Naive thymus-derived CD4-positive, alpha-beta T cell (primary cell): ENCODE measurements around the gene BAHD1. TPM values are rescaled to one million over a fixed set of nuclear protein-coding genes. Genes with fewer than 3 reads are reported as not detected.

Source experiments
- ATAC-seq: fragments of 150-1000 bp; cut with Tn5 transposase; 2 replicates; pipeline ENCODE4 v1.10.0; 2021; ENCODE audit warnings: mild to moderate bottlenecking, moderate library complexity
- CTCF ChIA-PET: fragments of 350-600 bp; sonication (Branson Sonifier 250); formaldehyde crosslinking; loops from one replicate; lab custom pipeline; 2021; ENCODE audit warnings: antibody characterized with exemption; lab: Charles Lee
- POLR2A ChIA-PET: fragments of 350-600 bp; sonication (Branson Sonifier 250); formaldehyde crosslinking; loops from one replicate; lab custom pipeline; 2021; ENCODE audit warnings: antibody characterized with exemption, inconsistent platforms; lab: Charles Lee
- DNase-seq, 9 donors: peaks; one replicate each; pipeline versions ENCODE4 v3.0.0 to v3.0.0-alpha.2; 2020 to 2022; ENCODE audit warnings: mixed read lengths in 1 of 9
- H3K27ac ChIP-seq: one replicate; pipeline ENCODE4 v1.7.0; 2013; ENCODE audit warnings: mild to moderate bottlenecking, low read depth, low read length, moderate library complexity
- H3K27me3 ChIP-seq, 2 donors: one replicate each; pipeline ENCODE4 v1.7.0; 2013; ENCODE audit warnings: low read length in 2 of 2, mild to moderate bottlenecking in 2 of 2, moderate library complexity in 2 of 2; ENCODE audit not compliant: control insufficient read depth in 2 of 2, insufficient read depth in 2 of 2
- H3K36me3 ChIP-seq, 3 experiments: 1 replicate in 2 of 3; 2 replicates in 1 of 3; pipeline ENCODE4 v1.7.0; 2013; ENCODE audit warnings: low read length in 3 of 3, mild to moderate bottlenecking in 3 of 3, moderate library complexity in 1 of 3; ENCODE audit not compliant: insufficient read depth in 3 of 3, control insufficient read depth in 2 of 3
- H3K4me1 ChIP-seq, 2 donors: one replicate each; pipeline ENCODE4 v1.7.0; 2013; ENCODE audit warnings: low read length in 2 of 2, mild to moderate bottlenecking in 2 of 2, moderate library complexity in 1 of 2; ENCODE audit not compliant: control insufficient read depth in 2 of 2, insufficient read depth in 2 of 2
- H3K4me3 ChIP-seq: 2 replicates; pipeline ENCODE4 v1.7.0; 2013; ENCODE audit warnings: mild to moderate bottlenecking, low read length
- H3K9me3 ChIP-seq, 3 experiments: 1 replicate in 2 of 3; 2 replicates in 1 of 3; pipeline ENCODE4 v1.7.0; 2013; ENCODE audit warnings: low read length in 3 of 3; ENCODE audit not compliant: control insufficient read depth in 2 of 3
- H3K27ac Mint-ChIP-seq, 9 donors: one replicate each; pipeline ENCODE4 v1.8.0; 2020 to 2022; ENCODE audit warnings: mixed read lengths in 9 of 9, mild to moderate bottlenecking in 8 of 9, moderate library complexity in 5 of 9, inconsistent platforms in 2 of 9
- H3K27me3 Mint-ChIP-seq, 5 donors: one replicate each; pipeline ENCODE4 v1.8.0; 2021 to 2022; ENCODE audit warnings: mixed read lengths in 5 of 5, mild to moderate bottlenecking in 1 of 5
- H3K36me3 Mint-ChIP-seq, 5 donors: one replicate each; pipeline ENCODE4 v1.8.0; 2020 to 2022; ENCODE audit warnings: mixed read lengths in 5 of 5, mild to moderate bottlenecking in 3 of 5, inconsistent platforms in 1 of 5
- H3K4me1 Mint-ChIP-seq, 7 donors: one replicate each; pipeline ENCODE4 v1.8.0; 2020 to 2022; ENCODE audit warnings: mixed read lengths in 7 of 7, mild to moderate bottlenecking in 3 of 7, inconsistent platforms in 1 of 7
- H3K4me3 Mint-ChIP-seq, 10 donors: one replicate each; pipeline ENCODE4 v1.8.0; 2020 to 2022; ENCODE audit warnings: mild to moderate bottlenecking in 10 of 10, mixed read lengths in 10 of 10, moderate library complexity in 6 of 10, inconsistent platforms in 2 of 10
- H3K9me3 Mint-ChIP-seq, 11 donors: one replicate each; pipeline ENCODE4 v1.8.0; 2020 to 2022; ENCODE audit warnings: mixed read lengths in 11 of 11, mild to moderate bottlenecking in 4 of 11, inconsistent platforms in 1 of 11, moderate library complexity in 1 of 11
- intact Hi-C, 2 donors: fragments of 100-400 bp; cut with micrococcal nuclease; formaldehyde crosslinking; loops; one replicate each; pipeline ENCODE4 v1.15.1; 2023
- polyA plus RNA-seq, 2 donors: library from polyadenylated mRNA; unstranded; fragments of 300-500 nt; fragmentation: Illumina TruSeq; gene quantifications; one replicate each; pipeline ENCODE4 v1.2.3, GENCODE V29; 2021
- total RNA-seq, 6 experiments: library from RNA in 5 of 6; stranded (reverse) in 5 of 6; gene quantifications; 1 replicate in 5 of 6; 2 replicates in 1 of 6; pipeline ENCODE4 v1.2.3 and lab custom pipeline; 2021 to 2026

The BAHD1 gene
- total and polyA plus RNA-seq, 7 experiments from 2014 or later: 2.2 to 48.8 (median 29.6) TPM

DNA sequence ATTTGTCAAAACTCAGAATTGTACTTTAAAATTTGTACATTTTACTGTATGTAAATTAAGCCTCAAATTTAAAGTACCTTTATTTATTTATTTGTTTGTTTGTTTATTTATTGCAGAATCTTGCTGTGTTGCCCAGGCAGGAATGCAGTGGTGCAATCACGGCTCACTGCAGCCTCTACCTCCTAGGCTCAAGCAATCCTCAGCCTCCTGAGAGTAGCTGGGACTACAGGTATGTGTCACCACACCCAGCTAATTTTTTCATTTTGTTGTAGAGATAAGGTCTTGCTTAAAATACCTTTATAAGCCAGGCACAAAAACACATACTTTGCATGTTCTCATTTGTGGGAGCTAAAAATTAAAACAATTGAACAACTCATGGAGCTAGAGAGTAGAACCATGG is 67.5 kb downstream of the BAHD1 start:
- H3K27ac ChIP-seq: no peak overlapping the region

DNA sequence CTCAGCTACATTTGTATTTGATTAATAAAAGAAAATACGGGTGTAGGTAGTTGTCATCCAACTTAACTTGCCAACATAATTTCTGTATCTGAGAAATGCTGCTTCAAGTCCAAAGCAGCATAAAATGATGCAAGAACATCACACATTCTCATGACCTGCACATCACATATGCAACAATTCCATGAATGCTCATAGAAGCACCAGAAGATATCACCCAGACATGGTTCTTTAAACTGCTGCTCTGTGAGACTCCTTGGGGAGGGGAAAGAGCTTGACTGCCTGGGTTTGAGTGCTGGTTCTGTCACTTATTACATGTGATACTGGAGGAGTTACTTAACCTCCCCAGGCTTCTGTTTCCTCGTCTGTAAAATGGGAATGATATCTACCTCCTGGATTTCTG is 69.4 kb downstream of the BAHD1 start:
- no peak for ATAC-seq

More for the DNA sequence above, 67.5 kb downstream of the BAHD1 start:
- Histone ChIP-seq H3K36me3 (no peaks in the 10 kb centered on the region), H3K4me3 (no peak overlapping the region), H3K9me3 (no peaks in the 10 kb centered on the region), H3K27me3 (peaks cover 9 to 19% of the 10 kb centered on the region in 2 donors), H3K4me1 (peaks cover 0 to 11% of the 10 kb centered on the region in 2 donors)
- ChIA-PET POLR2A (interaction anchor here (1.6 to 2.1 kb wide), 2 partner anchors 66 to 67 kb away, joined by 5 to 6 read pairs; partner anchors contain the start of gene BAHD1), CTCF (interaction anchor here (2.1 to 3.0 kb wide), 2 partner anchors 68 to 86 kb away, joined by 5 to 14 read pairs; partner anchors contain the start of gene BAHD1)
- H3K27me3 Mint-ChIP-seq: peaks cover 63 to 87% (median 66%) of the 10 kb centered on the region in 5 donors
- no peak for ATAC-seq
- intact Hi-C loops: loop anchor here in 1 of 2 donors (5.0 kb wide), 1 partner anchor 56 kb away; no protein-coding TSS in a partner anchor
- H3K9me3 Mint-ChIP-seq: no peaks in the 10 kb centered on the region
- peaks cover 0 to 4% (median 0%) of the 10 kb centered on the region in 5 donors for H3K36me3 Mint-ChIP-seq
- H3K4me3 Mint-ChIP-seq: no peak overlapping the region
- peaks cover 20 to 34% (median 27%) of the 10 kb centered on the region in 7 donors for H3K4me1 Mint-ChIP-seq
- DNase-seq: no peak
- no peak overlapping the region for H3K27ac Mint-ChIP-seq

DNA sequence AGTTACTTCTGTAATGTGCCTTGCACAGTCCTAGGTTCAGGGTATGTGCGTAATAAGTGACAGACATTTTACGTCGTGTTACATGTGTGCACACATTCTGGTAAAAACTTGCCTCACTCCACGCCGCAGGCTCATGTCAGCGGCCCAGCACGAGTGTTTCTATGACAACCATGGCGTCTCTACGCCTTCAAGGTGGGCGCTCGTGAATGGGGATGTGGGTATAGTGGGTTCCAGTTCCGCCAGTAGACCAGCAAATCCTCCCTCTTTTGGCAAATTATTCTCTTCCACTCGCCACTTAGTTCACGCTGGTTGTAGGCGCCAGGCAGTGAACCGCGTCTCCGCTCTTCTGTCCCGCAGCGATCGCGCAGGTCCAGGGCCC is 70.3 kb downstream of the BAHD1 start:
- Histone ChIP-seq H3K27ac (no peak overlapping the region), H3K4me1 (peaks cover 0 to 11% of the 10 kb centered on the region in 2 donors), H3K4me3 (peak overlapping the region; percentile 18), H3K9me3 (no peaks in the 10 kb centered on the region), H3K36me3 (no peaks in the 10 kb centered on the region), H3K27me3 (peaks cover 9 to 19% of the 10 kb centered on the region in 2 donors)
- ChIA-PET POLR2A (no interaction called here), CTCF (no interaction called here)
- Mint-ChIP-seq H3K4me1 (peaks cover 20 to 34% (median 27%) of the 10 kb centered on the region in 7 donors), H3K36me3 (peaks cover 0 to 4% (median 0%) of the 10 kb centered on the region in 5 donors), H3K9me3 (peaks cover 0 to 1% (median 0%) of the 10 kb centered on the region in 11 donors), H3K4me3 (peak overlapping the region; percentile 55 to 85 (median 80)), H3K27ac (peak overlapping the region in 1 of 9 donors; percentile 9), H3K27me3 (peaks cover 62 to 85% (median 66%) of the 10 kb centered on the region in 5 donors)
- peak; percentile 70 for ATAC-seq
- intact Hi-C loops: no loop called here
- DNase-seq: peak in 6 of 9 donors; percentile 19 to 40 (median 20)

More for the DNA sequence above, 69.4 kb downstream of the BAHD1 start:
- ChIA-PET CTCF (interaction anchor here (1.3 kb wide), 1 partner anchor 67 kb away, joined by 4 read pairs; no protein-coding TSS in a partner anchor), POLR2A (no interaction called here)
- H3K9me3 ChIP-seq: no peaks in the 10 kb centered on the region
- H3K4me3 Mint-ChIP-seq: peak overlapping the region; percentile 15 to 85 (median 62)
- DNase-seq: no peak
- peaks cover 20 to 34% (median 27%) of the 10 kb centered on the region in 7 donors for H3K4me1 Mint-ChIP-seq
- H3K4me1 ChIP-seq: peaks cover 0 to 11% of the 10 kb centered on the region in 2 donors
- intact Hi-C loops: no loop called here
- H3K27ac ChIP-seq: no peak overlapping the region
- H3K27me3 Mint-ChIP-seq: peaks cover 63 to 85% (median 66%) of the 10 kb centered on the region in 5 donors
- H3K36me3 ChIP-seq: no peaks in the 10 kb centered on the region
- H3K4me3 ChIP-seq: no peak overlapping the region
- peaks cover 0 to 1% (median 0%) of the 10 kb centered on the region in 11 donors for H3K9me3 Mint-ChIP-seq
- peaks cover 0 to 4% (median 0%) of the 10 kb centered on the region in 5 donors for H3K36me3 Mint-ChIP-seq
- H3K27me3 ChIP-seq: peaks cover 9 to 19% of the 10 kb centered on the region in 2 donors
- peak overlapping the region in 1 of 9 donors; percentile 14 for H3K27ac Mint-ChIP-seq

DNA sequence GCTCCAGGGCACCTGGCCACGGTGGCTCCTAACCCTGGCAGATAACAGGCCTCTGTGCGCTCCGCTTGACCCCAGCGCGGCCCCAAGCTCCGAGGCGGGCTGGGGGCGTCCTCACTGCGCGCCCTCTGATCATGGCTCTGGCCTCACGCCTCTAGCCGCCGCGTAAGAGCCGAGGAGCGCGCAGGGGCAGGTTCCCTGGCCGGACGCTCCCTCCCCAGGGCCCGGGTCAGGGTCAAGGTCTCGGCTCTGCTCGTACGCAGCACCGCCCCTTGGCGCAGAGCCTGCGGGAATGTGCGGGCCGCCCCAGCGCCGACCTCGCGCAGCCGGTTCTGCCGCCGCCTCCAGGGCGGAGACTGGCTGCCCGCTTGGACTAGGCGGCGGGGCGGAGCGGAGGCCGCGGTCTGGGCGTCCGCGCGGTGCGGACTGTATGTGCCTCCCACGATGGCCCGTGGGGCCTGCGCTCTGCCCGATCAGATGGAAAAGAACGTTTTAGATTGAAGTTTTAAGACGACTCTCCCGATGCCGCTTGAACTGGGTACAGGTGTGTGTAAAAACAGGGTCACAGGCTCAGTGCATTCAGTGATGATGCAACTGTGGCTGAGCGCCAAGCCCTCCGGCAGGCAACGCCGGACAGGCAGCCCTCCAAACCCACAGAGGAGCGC is 70.8 kb downstream of the BAHD1 start:
- Histone ChIP-seq H3K27ac (no peak overlapping the region), H3K9me3 (no peaks in the 10 kb centered on the region), H3K4me1 (peaks cover 0 to 11% of the 10 kb centered on the region in 2 donors), H3K27me3 (peaks cover 9 to 19% of the 10 kb centered on the region in 2 donors), H3K36me3 (no peaks in the 10 kb centered on the region), H3K4me3 (peak overlapping the region; percentile 18)
- DNase-seq (peak in 2 of 9 donors; percentile 8 to 43), ATAC-seq (peak; percentile 56)
- H3K9me3 Mint-ChIP-seq: peaks cover 0 to 1% (median 0%) of the 10 kb centered on the region in 11 donors
- CTCF ChIA-PET: no interaction called here
- peaks cover 57 to 82% (median 61%) of the 10 kb centered on the region in 5 donors for H3K27me3 Mint-ChIP-seq
- H3K4me1 Mint-ChIP-seq: peaks cover 20 to 32% (median 27%) of the 10 kb centered on the region in 7 donors
- H3K27ac Mint-ChIP-seq: peak overlapping the region in 1 of 9 donors; percentile 9
- peak overlapping the region; percentile 55 to 85 (median 80) for H3K4me3 Mint-ChIP-seq
- intact Hi-C loops: no loop called here
- peaks cover 0 to 4% (median 0%) of the 10 kb centered on the region in 5 donors for H3K36me3 Mint-ChIP-seq
- POLR2A ChIA-PET: no interaction called here

DNA sequence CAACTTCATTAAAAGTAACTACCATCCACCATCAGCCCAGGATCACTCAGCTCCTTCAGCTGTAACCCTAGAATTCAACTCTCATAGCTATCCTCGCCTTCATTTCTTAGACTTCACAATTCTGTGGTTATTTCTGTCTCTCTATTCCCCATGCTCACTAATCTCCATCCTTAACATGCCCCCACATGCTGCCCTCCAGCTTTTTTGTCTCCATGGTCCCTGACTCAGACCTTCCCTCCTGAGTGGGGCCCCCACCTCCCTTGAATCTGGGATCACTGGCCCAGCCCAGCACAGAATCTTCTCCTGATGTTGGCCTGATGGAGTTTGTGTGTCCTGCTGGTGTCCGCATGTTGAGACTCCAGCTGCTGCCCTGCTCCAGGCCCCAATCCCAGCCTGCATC is 71.7 kb downstream of the BAHD1 start:
- Mint-ChIP-seq H3K9me3 (peaks cover 0 to 1% (median 0%) of the 10 kb centered on the region in 11 donors), H3K27me3 (peaks cover 52 to 73% (median 57%) of the 10 kb centered on the region in 5 donors), H3K4me3 (peak overlapping the region; percentile 12 to 85 (median 68)), H3K27ac (peak overlapping the region in 2 of 9 donors; percentile 2 to 16), H3K36me3 (peaks cover 0 to 4% (median 0%) of the 10 kb centered on the region in 5 donors), H3K4me1 (peaks cover 15 to 27% (median 22%) of the 10 kb centered on the region in 7 donors)
- Histone ChIP-seq H3K4me1 (peaks cover 0 to 6% of the 10 kb centered on the region in 2 donors), H3K27ac (no peak overlapping the region), H3K4me3 (no peak overlapping the region), H3K36me3 (no peaks in the 10 kb centered on the region), H3K27me3 (peaks cover 9 to 19% of the 10 kb centered on the region in 2 donors), H3K9me3 (no peaks in the 10 kb centered on the region)
- DNase-seq (no peak), ATAC-seq (no peak)
- intact Hi-C loops: no loop called here
- CTCF ChIA-PET: no interaction called here
- POLR2A ChIA-PET: no interaction called here

DNA sequence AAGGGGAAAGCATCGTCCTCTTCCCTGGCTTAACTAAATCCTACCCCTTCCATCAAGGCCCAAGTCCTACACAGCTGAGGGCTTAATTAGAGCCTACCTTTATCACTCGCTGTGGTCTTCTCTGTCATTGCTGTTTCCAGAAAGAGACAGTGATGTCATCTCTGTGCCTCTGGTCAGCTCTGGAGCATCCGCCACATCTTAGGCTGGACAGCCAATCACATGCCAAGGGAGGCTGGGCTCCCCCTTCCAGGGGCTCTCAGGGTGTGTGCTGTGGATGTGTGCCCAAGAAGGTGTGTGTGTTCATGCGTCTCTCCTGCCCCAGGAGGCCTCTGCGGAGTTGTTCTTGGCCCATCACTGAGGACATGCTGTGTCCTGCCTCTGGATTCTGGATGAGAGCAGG is 72.9 kb downstream of the BAHD1 start:
- Mint-ChIP-seq H3K27me3 (peaks cover 40 to 63% (median 46%) of the 10 kb centered on the region in 5 donors), H3K4me3 (no peak overlapping the region), H3K9me3 (peaks cover 0 to 1% (median 0%) of the 10 kb centered on the region in 11 donors), H3K36me3 (peaks cover 0 to 4% (median 0%) of the 10 kb centered on the region in 5 donors), H3K27ac (no peak overlapping the region), H3K4me1 (peaks cover 11 to 23% (median 19%) of the 10 kb centered on the region in 7 donors)
- no peak overlapping the region for H3K4me3 ChIP-seq
- intact Hi-C loops: no loop called here
- no peaks in the 10 kb centered on the region for H3K36me3 ChIP-seq
- ChIA-PET POLR2A (no interaction called here), CTCF (no interaction called here)
- H3K27me3 ChIP-seq: peaks cover 9 to 15% of the 10 kb centered on the region in 2 donors
- no peak for DNase-seq
- H3K27ac ChIP-seq: no peak overlapping the region
- no peak for ATAC-seq
- H3K4me1 ChIP-seq: peaks cover 0 to 6% of the 10 kb centered on the region in 2 donors
- H3K9me3 ChIP-seq: no peaks in the 10 kb centered on the region
